ENCODE measurements around the gene CCDC27. TPM values are rescaled to one million over a fixed set of nuclear protein-coding genes. Genes with fewer than 3 reads are reported as not detected.
"Not testable (repeated sequence)": the region's sequence is repeated elsewhere in the genome, so short reads cannot be mapped to it uniquely, and the experiment has no call there.

CCDC27 gene
- total and polyA plus RNA-seq, 3 donors from 2014 or later, result 10.6 to 28.4 (median 18.3) TPM

- Histone ChIP-seq H3K27ac (no peak overlapping the region), H3K27me3 (no peaks in the 10 kb centered on the region), H3K4me3 (no peak overlapping the region), H3K36me3 (ENCODE audit: low read depth, missing control alignments) (no peaks in the 10 kb centered on the region), H3K9me3 (no peaks in the 10 kb centered on the region), H3K4me1 (no peaks in the 10 kb centered on the region)
- no peak for DNase-seq
- intact Hi-C loops (cut with DNase I; ENCODE audit: low total_unique reads), result no loop called here
- no peak for TF ChIP-seq POLR2A (IDR thresholded peaks at IDR 0.05)
- TF ChIP-seq CTCF (IDR thresholded peaks at IDR 0.05), result no peak
- 71 to 78% methylated on average over 7 of the region's 7 CpGs for WGBS, 2 donors
Observed at GRCh38 chr1:3809680-3810079, 57.4 kb downstream of the CCDC27 start.

DNA sequence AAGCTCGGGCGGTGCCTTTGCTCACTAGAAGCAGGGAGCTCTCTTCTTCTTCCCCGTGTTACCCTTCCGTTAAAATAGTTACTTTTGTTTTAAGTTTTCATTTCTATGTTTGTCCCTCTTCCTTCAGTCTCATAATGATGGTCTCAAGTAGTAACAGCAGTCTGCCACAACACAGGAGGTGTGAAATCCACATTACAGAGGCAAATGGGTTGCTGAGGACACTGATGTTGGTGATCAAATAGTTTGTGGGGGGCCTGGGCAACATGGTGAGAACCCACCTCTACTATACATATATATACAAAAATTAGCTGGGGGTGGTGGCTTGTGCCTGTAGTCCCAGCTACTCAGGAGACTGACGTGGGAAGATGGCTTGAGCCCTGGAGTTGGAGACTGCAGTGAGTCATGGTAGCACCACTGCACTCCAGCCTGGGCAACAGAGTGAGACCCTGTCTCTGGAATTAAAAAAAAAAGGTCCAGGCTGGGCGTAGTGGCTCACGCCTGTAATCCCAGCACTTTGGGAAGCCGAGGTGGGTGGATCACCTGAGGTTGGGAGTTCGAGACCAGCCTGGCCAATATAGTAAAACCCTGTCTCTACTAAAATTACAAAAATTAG, 58.0 kb downstream of the CCDC27 start:
- H3K9me3 ChIP-seq; H3K4me1 ChIP-seq; H3K27me3 ChIP-seq; H3K36me3 ChIP-seq (ENCODE audit: low read depth, missing control alignments); H3K4me3 ChIP-seq; DNase-seq; intact Hi-C loops (cut with DNase I; ENCODE audit: low total_unique reads); H3K27ac ChIP-seq: not testable (repeated sequence)
- 67 to 73% methylated on average over 7 to 9 of the region's 9 CpGs for WGBS, 2 donors

DNA sequence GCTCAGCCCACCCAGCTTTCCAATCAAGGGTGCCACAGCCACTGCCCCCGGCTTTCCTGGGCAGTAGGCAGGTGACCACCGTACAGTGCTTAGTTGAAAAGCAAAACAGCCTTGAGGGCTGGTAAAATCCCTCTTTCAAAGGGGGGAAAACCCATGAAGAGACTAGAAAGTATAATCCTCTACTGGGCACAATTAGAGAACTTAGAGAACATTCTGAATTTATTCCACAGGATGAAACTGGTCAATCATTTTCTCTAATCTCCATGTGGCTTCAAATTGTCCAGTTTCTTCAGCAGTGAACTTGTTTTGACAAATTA, 59.3 kb downstream of the CCDC27 start:
- Histone ChIP-seq H3K4me3 (no peak overlapping the region), H3K9me3 (no peaks in the 10 kb centered on the region), H3K4me1 (no peaks in the 10 kb centered on the region), H3K36me3 (ENCODE audit: low read depth, missing control alignments) (no peaks in the 10 kb centered on the region), H3K27me3 (no peaks in the 10 kb centered on the region), H3K27ac (no peak overlapping the region)
- WGBS, 2 donors, result 67 to 69% methylated on average over 2 of the region's 2 CpGs
- intact Hi-C loops (cut with DNase I; ENCODE audit: low total_unique reads), result no loop called here
- TF ChIP-seq CTCF (IDR thresholded peaks at IDR 0.05) (no peak), POLR2A (IDR thresholded peaks at IDR 0.05) (no peak)
- no peak for DNase-seq

DNA sequence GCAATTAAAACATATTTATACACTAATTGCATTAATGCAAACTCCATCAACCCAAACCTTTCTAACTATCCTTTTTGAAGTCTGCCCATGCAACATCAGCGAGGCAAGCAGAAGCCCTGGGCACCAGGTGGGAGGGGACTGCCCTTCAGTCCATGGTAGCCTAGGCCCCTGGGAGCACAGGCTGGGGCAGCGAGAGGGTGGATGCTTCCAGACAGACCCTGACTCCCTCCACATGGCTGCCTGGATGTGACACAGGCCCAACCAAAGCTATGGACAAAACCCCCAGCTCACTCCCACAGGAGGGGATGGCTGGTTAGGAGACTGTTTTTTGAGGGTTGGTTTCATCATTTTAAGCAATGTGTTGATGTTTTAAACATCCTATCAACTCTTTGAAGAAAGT, 61.8 kb downstream of the CCDC27 start:
- no peak for DNase-seq
- WGBS, 2 donors, result 87 to 99% methylated on average over 1 to 2 of the region's 2 CpGs
- Histone ChIP-seq H3K9me3 (no peaks in the 10 kb centered on the region), H3K36me3 (ENCODE audit: low read depth, missing control alignments) (no peaks in the 10 kb centered on the region), H3K4me3 (no peak overlapping the region), H3K4me1 (no peaks in the 10 kb centered on the region), H3K27ac (no peak overlapping the region), H3K27me3 (no peaks in the 10 kb centered on the region)
- intact Hi-C loops (cut with DNase I; ENCODE audit: low total_unique reads), result no loop called here
- TF ChIP-seq CTCF (IDR thresholded peaks at IDR 0.05) (no peak), POLR2A (IDR thresholded peaks at IDR 0.05) (no peak)

GRCh38 chr1:3814771-3815561, 62.7 kb downstream of the CCDC27 start:
- Histone ChIP-seq H3K4me1 (no peaks in the 10 kb centered on the region), H3K27ac (no peak overlapping the region), H3K4me3 (no peak overlapping the region), H3K9me3 (no peaks in the 10 kb centered on the region), H3K36me3 (ENCODE audit: low read depth, missing control alignments) (no peaks in the 10 kb centered on the region), H3K27me3 (no peaks in the 10 kb centered on the region)
- TF ChIP-seq POLR2A (IDR thresholded peaks at IDR 0.05), result no peak
- no peak for TF ChIP-seq CTCF (IDR thresholded peaks at IDR 0.05)
- DNase-seq, result no peak
- 92% methylated on average over 39 to 42 of the region's 42 CpGs for WGBS, 2 donors
- intact Hi-C loops (cut with DNase I; ENCODE audit: low total_unique reads), result no loop called here
